HG02981 (cell line): ENCODE data around the gene WDCP.
"Not testable (repeated sequence)": the region's sequence is repeated elsewhere in the genome, so short reads cannot be mapped to it uniquely, and the experiment has no call there.

ENCODE experiments used
- ATAC-seq: cut with Tn5 transposase; IDR thresholded peaks from one replicate; pipeline ENCODE4 v1.9.1; 2021; ENCODE audit warnings: mild to moderate bottlenecking, moderate library complexity; ENCODE audit not compliant: unreplicated experiment

The WDCP gene, protein sequence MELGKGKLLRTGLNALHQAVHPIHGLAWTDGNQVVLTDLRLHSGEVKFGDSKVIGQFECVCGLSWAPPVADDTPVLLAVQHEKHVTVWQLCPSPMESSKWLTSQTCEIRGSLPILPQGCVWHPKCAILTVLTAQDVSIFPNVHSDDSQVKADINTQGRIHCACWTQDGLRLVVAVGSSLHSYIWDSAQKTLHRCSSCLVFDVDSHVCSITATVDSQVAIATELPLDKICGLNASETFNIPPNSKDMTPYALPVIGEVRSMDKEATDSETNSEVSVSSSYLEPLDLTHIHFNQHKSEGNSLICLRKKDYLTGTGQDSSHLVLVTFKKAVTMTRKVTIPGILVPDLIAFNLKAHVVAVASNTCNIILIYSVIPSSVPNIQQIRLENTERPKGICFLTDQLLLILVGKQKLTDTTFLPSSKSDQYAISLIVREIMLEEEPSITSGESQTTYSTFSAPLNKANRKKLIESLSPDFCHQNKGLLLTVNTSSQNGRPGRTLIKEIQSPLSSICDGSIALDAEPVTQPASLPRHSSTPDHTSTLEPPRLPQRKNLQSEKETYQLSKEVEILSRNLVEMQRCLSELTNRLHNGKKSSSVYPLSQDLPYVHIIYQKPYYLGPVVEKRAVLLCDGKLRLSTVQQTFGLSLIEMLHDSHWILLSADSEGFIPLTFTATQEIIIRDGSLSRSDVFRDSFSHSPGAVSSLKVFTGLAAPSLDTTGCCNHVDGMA

DNA sequence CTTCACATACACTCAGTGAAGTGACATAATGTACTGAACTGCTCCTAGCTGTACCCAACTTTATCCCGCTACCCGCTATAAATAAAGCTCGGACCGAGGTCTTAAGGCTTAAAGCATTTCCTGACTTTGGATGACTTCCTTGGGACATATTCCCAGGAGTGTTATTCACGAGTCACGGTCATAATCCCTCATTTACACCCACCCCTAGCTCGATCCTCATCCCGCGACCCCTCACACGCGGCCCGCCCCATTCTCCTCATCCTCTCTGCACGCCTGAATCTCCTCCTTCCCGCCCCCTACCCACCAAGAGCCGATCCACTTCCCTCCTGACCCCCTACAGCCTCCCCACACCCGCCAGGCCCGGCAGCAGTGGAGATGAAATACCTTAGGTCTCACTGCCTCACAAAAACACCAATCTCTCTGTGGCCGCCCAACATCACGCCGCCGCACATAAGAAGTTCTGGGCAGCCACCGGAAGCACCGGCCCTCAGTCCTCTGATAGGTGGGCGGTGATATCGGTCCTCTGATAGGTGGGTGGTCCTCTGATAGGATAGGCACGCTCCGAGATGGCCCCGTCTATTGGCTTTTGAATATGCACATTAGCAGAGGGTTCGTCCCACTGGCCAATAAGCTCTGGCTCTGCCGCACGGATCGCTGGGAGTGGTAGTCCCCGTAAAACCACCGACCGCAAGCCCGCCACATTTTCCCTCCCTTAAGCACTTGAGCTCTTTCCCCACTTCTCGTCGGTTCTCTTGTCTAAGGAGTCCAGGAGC lies at the start of gene WDCP:
TSS of gene WDCP (minus strand) at position 462 of the 773 bp plus-strand sequence. CDS start 7,897 bp downstream, outside the sequence.
- ATAC-seq: peak; percentile 100

DNA sequence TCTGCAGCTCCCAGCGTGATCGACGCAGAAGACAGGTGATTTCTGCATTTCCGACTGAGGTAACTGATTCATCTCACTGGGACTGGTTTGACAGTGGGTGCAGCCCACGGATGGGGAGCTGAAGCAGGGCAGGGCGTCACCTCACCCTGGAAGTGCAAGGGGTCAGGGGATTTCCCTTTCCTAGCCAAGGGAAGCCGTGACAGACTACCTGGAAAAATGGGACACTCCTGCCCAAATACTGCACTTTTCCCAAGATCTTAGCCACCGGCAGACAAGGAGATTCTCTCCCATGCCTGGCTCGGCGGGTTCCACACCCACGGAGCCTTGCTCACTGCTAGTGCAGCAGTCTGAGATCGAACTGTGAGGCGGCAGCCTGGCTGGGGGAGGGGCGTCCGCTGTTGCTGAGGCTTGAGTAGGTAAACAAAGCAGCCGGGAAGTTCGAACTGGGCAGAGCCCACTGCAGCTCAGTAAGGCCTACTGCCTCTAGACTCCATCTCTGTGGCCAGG lies 48.0 kb upstream of the WDCP start:
- not testable (repeated sequence) for ATAC-seq

DNA sequence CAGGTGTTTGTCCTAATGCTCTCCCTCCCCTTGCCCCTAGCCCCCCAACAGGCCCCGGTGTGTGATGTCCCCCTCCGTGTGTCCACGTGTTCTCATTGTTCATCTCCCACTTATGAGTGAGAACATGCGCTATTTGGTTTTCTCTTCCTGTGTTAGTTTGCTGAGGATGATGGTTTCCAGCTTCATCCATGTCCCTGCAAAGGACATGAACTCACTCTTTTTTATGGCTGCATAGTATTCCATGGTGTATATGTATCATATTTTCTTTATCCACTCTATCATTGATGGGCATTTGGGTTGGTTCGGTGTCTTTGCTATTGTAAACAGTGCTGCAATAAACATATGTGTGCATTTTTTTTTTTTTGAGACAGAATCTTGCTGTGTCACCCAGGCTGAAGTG lies 46.1 kb upstream of the WDCP start:
- ATAC-seq: not testable (repeated sequence)

DNA sequence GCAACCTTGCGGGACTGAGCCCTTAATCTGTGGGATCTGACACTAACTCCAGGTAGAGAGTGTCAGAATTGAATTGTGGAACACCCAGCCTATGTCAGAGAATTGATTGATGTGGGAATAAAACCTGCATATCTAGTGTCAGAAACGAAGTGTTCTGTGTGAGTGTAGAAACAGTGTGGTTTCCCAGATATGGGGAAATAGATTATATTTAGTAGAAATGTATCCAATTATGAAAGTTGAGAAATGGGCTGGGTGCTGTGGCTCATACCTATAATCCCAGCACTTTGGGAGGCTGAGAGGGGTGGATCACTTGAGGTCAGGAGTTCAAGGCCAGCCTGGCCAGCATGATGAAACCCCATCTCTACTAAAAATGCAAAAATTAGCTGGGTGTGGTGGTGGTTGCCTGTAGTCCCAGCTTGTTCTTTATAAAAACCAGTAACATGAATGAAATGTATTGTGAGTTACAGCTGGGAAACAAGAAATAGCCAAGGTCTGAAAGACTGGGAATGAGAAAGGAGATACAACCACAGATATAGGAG lies 41.7 kb upstream of the WDCP start:
- ATAC-seq: no peak

DNA sequence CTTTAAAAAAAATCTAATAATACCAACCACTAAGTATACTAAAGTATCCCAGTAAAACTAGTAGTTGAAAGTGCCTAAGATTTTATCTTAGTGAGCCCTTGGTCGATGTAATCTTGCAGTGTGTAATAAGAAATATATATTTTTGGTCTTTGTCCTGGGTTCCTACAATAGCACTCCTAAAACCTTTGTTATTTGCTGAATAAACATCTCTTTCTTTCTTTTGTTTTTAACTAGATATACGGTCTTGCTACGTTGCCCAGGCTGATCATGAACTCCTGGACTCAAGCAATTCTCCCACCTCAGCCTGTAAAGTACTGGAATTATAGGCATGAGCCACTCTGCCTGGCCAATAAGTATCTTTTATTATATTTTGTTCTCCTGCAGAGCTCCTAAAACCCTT lies 39.8 kb upstream of the WDCP start:
- ATAC-seq: no peak

DNA sequence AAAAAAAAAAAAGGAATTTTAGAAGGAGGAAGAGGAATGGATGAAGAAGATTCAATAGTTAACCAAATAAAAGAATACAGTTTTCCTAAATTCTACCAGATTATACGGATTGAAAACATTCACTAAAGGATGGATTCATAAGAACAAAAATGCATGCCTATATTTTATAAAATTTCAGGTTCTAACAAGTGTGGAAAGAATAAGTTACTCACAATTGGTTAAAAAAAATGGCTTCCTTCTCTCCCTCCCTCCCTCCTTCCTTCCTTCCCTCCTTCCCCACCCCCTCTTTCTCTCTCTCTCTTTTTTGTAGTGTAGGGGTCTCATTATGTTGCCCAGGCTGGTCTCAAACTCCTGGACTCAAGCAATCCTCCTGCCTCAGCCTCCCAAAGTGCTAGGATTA lies 39.0 kb upstream of the WDCP start:
- ATAC-seq: no peak

DNA sequence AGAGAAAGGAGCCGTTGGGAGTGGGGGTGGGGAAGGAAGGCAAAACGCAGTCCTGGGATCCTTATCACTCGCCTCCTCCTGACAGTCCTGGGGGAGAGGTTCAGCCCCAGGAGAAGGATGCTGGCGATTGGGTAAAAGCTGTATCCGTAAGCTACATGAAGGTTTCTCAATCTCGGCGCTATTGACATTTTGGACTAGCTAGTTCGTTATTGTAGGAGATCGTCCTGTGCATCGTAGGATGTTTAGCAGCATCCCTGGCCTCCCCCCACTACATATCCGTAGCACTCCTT lies 38.0 kb upstream of the WDCP start:
- ATAC-seq: no peak

DNA sequence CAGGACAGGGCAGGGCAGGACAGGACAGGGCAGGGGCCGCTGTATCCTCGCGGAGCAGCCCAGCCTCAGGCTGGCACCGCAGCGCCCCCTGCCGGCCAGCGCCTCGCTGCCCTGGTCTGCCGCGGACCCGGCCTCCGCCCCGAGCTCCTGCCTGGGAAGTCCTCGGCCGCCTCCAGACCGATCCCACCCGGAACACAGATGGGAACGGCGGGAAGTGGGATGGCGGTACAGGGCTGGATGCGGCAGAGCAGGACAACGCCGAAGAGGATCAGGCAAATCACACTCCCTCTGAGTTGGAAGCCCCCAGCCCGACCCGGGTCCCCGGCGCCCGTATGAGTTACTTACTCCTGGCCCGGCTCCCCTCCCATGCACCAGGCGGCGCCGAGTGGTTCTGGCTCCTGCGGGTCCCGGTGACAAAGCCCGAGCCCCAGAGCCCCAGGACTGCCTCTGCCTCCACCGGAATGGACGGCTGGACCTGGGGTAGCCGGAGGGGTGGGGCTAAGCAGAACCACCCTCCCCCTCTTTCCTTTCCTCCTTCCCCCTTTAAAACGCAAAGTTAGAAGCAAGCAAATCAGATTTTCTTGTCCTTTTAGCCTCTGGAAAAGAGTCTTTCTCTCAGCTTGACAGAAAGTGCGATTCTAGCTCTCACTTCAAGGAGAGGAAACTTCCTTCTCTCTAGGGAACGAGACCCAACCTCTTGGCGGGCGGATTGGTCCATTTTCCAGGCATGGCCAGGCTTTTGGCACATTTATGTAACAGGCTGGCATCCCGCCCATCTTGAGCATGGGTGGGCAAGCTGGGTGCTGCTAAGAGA lies 37.4 kb upstream of the WDCP start, which contains the start of gene TP53I3:
TSS of gene TP53I3 (minus strand) at position 449 of the 814 bp plus-strand sequence. CDS start 508 bp downstream, outside the sequence.
- peak; percentile 75 for ATAC-seq

DNA sequence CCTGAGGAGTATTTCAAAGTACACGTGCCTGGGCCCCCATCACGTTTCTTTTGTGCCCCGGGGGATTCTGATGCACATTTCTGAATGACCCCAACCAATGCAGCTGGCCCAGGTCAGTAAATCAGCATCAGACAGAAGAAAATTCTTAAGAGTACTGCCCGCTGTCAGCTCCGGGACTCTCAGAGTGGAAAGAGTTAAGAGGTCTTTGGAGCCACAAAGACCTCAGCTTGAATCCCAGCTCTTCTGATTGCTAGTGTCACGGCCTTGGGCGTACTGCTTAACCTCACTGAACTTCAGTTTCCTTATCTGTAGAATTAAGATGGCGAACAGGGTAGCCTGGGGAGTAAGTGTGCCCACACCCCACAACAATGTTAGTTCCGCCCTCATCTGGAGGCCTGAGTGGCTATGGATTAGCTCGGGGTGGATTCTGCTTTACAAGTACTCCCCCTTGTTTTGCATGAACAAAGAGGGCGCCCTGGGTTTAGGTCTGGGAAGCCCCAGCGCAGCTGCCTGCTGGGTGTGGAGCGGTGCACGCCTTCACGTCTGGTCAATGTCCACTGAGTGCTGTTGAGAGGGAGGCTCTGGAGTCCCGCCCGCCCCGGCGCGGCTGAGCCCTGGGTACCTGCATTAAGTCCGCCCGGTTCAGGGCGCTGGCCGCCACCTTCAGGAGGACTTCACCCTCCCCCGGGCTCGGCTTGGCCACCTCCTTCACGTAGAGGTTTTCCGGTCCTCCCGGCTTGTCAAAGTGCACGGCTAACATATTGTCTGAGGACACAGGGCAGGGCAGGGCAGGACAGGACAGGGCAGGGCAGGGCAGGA lies 36.6 kb upstream of the WDCP start:
- peak; percentile 85 for ATAC-seq

DNA sequence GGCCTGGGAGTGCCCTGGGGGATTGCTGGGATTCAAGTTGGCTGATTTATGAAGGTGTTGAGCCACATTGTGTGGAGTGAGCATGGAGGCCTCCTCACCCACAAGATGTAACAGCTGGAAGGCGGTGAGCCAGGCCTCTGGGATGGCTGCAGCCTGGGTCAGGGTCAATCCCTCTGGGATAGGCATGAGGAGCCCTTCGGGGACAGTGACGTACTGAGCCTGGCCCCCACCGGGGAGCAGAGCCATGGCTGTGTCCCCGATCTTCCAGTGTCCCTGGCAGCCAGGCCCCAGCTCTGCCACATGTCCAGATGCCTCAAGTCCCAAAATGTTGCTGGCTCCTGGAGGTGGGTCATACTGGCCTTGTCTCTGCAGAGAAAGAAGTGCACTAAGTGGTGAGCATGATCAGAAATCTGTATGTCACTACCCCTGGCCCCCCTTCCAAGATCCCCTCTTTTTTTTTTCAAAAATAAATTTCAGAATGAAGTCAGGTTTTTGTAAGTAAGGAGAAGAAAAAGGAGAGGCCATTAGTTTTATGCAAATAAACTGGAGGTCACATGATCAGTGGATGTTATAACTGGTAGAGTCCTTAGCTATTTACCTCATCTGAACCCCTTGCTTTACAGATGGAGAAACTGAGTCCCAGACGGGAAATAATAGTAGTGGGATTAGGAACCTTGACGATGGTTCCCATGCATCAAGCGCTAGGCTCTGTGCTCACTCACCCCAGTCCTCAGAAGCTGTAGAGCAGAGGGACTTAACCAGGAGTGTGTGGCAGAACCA lies 35.8 kb upstream of the WDCP start:
- ATAC-seq: no peak

DNA sequence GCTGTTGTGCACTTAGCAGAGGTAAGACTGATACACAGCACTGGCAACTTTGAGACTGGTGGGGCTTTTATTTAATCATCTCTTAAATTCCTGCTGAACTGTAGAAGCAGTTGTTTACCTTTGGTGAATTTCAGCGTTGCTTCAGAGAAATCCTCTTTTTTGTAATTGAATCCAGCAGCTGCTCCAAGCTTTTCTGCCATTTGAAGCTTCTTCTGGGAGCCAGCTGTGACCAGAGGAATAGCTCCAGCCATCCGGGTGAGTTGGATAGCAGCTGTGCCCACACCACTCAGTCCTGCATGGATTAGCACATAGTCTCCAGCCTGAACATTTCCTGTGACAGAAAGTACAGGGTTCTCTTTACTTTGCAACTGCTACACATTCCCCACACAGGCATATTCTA lies 33.5 kb upstream of the WDCP start:
- ATAC-seq: no peak

DNA sequence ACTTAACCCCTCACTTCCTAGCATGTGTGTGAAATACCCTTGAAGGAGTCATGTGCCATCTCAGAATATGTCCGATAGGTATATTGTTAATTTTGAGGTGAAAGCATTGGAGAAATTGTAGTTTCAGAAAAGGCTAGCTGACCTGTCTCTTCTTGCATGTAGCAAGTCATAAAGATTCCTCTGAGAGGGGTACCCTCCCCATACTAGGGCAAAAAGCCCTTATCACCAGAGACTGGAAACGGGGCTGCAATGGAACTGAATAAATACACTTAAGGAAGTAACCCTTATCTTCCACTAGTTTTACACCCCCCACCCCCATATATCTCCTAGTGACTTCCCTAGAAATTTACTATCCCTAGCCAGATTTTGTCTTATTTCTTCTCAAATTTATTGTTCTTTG lies 30.7 kb upstream of the WDCP start:
- ATAC-seq: no peak

DNA sequence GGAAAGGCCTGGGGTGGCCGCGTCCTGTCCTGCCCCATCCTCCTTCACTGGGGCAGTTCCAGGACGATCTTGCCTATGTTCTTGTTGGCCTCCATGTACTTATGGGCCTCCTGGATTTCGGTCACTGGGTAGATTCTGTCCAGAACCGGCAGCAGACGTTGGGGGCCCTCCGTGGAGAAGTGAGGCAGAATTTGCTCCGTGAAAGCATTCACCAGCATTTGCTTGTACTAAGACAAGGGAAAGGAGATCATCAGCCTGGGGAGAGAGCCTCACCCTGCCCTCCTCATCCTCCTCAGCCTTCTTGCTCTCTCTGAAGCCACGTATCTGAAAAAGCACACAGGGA lies 30.3 kb upstream of the WDCP start:
- ATAC-seq: no peak

DNA sequence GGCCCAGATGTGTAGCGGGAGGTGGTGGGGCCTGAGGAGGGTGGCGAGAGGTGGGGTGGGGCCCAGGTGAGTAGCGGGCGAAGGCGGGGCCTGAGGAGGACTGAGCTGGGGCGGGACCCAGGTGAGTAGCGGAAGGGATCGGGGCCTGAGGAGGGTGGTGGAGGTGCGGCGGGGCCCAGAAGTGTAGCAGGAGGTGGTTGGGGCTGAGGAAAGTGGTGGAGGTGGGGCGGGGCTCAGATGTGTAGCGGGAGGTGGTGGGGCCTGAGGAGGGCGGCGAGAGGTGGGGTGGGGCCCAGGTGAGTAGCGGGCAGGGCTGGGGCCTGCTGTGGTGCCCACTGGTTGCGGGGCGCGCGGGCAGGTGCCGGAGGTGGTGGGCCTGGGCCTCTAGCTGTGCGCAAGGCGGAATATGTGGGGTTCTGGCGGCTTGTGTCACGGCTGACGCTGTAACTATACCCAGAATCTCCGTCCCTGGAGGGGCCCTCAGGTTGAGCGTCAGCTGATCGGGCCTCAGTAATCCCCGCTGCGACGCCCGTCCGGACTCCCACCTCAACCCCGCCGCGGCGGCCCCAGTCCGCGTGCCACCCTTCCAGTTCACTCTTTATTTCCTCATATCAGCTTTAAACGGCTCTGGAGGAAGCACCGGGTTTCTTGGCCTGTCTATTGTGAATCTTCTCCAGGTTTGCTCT lies 29.8 kb upstream of the WDCP start:
- ATAC-seq: peak; percentile 15

DNA sequence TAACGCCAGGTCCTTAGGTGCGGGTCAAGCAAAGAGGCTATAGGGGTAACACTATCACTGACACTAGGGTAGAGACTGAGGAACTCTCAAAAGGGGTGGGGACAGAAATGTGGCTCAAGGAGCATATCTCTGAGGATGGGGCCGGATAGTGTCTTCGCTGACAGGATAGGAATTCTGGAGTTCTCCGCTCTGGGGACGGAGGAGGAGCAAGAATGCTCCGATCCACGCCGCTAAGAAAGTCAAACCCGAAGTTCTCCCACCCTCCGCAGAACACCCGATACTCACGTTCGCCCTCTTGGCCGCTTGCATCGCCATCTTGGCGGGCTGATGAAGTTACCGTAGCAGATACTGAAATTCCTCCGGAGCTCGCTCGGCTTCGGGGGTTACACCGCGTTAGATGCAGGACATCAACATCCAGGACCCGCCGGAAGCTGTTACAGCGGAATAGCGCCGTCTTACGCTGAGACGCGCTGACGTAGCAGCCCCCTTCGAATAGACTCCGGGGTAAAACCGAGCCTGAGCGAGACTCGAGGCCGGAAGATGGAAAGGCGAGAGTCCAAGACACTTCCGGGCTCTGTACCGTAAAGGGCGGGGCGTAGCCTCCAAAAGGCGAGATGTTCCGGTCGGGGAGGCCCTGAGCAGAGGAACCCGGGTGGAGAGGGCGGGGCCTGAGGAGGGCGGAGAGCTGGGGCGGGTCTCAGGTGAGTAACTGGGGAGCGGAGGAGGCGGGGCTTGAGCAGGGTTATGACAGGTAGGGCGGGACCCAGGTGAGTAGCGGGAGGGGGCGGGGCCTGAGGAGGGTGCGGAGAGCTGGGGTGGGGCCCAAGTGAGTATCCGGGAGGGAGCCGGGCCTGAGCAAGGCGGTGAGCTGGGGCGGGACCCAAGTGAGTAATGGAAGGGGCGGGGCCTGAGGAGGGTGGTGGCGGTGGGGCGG lies 29.0 kb upstream of the WDCP start, which contains the start of gene SF3B6:
TSS of gene SF3B6 (minus strand) at position 412 of the 934 bp plus-strand sequence. CDS start at position 315, 97 bp downstream.
- peak; percentile 93 for ATAC-seq

DNA sequence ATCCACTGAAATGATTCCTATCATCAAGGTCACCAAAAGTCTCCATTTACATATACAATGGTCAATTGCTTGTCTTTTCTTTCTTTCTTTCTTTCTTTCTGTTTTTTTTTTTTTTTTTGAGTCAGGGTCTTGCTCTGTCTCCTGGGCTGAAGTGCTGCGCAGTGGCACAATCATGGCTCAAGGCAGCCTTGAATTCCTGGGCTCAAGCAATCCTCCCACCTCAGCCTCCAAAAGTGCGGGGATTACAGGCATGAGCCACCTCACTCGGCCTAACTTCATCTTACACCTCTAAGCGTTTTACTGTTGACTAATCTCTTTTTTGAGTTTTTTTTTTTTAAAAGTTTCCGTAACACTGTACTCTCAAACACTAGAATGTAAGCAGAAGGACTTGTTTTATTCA lies 28.1 kb upstream of the WDCP start:
- no peak for ATAC-seq

DNA sequence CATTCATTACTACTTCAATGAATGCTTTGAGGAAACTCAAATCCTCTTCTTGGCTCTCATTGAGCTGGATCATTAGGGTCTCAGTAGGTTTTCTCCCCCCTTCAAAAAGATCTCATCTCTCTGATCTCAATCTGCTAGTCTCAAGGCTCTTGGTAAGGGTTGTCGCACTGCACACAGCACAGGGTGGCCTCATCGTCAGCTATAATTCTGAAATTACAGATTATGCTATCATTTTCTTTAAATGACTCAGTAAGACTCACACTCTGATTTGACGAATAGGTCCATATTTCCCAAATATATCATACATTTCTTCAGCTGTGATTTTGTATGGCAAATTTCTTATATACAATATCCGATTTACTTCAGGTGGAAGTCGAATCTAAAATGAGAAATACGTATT lies 26.6 kb upstream of the WDCP start:
- no peak for ATAC-seq
